HG03520 (cell line): Measurements from ENCODE around the gene HOXC4.
"Not testable (repeated sequence)": the region's sequence is repeated elsewhere in the genome, so short reads cannot be mapped to it uniquely, and the experiment has no call there.

ENCODE experiments used
- ATAC-seq: cut with Tn5 transposase; IDR thresholded peaks from one replicate; pipeline ENCODE4 v1.9.1; 2021; ENCODE audit warnings: mild to moderate bottlenecking, moderate library complexity; ENCODE audit not compliant: unreplicated experiment

The HOXC4 gene

GRCh38 chr12:54081581-54082396, 28.2 kb downstream of the HOXC4 start:
- not testable (repeated sequence) for ATAC-seq

- no peak for ATAC-seq
These were observed 28.8 kb downstream of the HOXC4 start for GRCh38 chr12:54082397-54082892.

- not testable (repeated sequence) for ATAC-seq
These were observed 34.4 kb downstream of the HOXC4 start for GRCh38 chr12:54088011-54088410.

GRCh38 chr12:54089465-54089864, 35.8 kb downstream of the HOXC4 start:
- ATAC-seq: not testable (repeated sequence)

GRCh38 chr12:54090312-54090711, 36.7 kb downstream of the HOXC4 start:
- not testable (repeated sequence) for ATAC-seq

- ATAC-seq: not testable (repeated sequence)
These were observed 39.3 kb downstream of the HOXC4 start for GRCh38 chr12:54092943-54093342.

- ATAC-seq: not testable (repeated sequence)
These were observed 42.3 kb downstream of the HOXC4 start for GRCh38 chr12:54095928-54096327.

- ATAC-seq: not testable (repeated sequence)
These were observed 45.0 kb downstream of the HOXC4 start for GRCh38 chr12:54098644-54099043.

GRCh38 chr12:54100588-54100987, 47.0 kb downstream of the HOXC4 start:
- ATAC-seq: not testable (repeated sequence)

- not testable (repeated sequence) for ATAC-seq
These were observed 48.6 kb downstream of the HOXC4 start for GRCh38 chr12:54102223-54102622.

- ATAC-seq: not testable (repeated sequence)
These were observed 50.2 kb downstream of the HOXC4 start for GRCh38 chr12:54103827-54104226.
